ENCODE results near the gene ADCY5.

ADCY5 gene

GRCh38 chr3:123296836-123297626, 151.9 kb downstream of the ADCY5 start:
- DNase-seq = no peak

- no peak for DNase-seq
Measured at GRCh38 chr3:123296261-123296660, 152.6 kb downstream of the ADCY5 start.

- DNase-seq = no peak
Measured at GRCh38 chr3:123295901-123296250, 153.0 kb downstream of the ADCY5 start.

- DNase-seq = no peak
Measured at GRCh38 chr3:123295171-123295900, 153.6 kb downstream of the ADCY5 start.

GRCh38 chr3:123294296-123294938, 154.5 kb downstream of the ADCY5 start:
- DNase-seq = no peak

GRCh38 chr3:123292321-123293310, 156.3 kb downstream of the ADCY5 start:
- no peak for DNase-seq

- DNase-seq = no peak
Measured at GRCh38 chr3:123291404-123291803, 157.5 kb downstream of the ADCY5 start.

- no peak for DNase-seq
Measured at GRCh38 chr3:123290962-123291361, 157.9 kb downstream of the ADCY5 start.

GRCh38 chr3:123290107-123290930, 158.6 kb downstream of the ADCY5 start:
- no peak for DNase-seq

- no peak for DNase-seq
Measured at GRCh38 chr3:123289391-123290106, 159.3 kb downstream of the ADCY5 start.

- no peak for DNase-seq
Measured at GRCh38 chr3:123287962-123288302, 161.0 kb downstream of the ADCY5 start.

- no peak for DNase-seq
Measured at GRCh38 chr3:123287051-123287961, 161.6 kb downstream of the ADCY5 start.

- DNase-seq = no peak
Measured at GRCh38 chr3:123286308-123287023, 162.4 kb downstream of the ADCY5 start.

- DNase-seq = no peak
Measured at GRCh38 chr3:123285931-123286307, 163.0 kb downstream of the ADCY5 start.

- DNase-seq = no peak
Measured at GRCh38 chr3:123285479-123285878, 163.4 kb downstream of the ADCY5 start.

- DNase-seq = no peak
Measured at GRCh38 chr3:123285066-123285465, 163.8 kb downstream of the ADCY5 start.

- no peak for DNase-seq
Measured at GRCh38 chr3:123284399-123285010, 164.4 kb downstream of the ADCY5 start.

GRCh38 chr3:123283657-123284398, 165.1 kb downstream of the ADCY5 start:
- DNase-seq = no peak

Measured in GOT3 (cell line).